HepG2 (cell line): ENCODE measurements around the gene ZNF772. TPM values are rescaled to one million over a fixed set of nuclear protein-coding genes. Genes with fewer than 3 reads are reported as not detected.
A peak's percentile ranks its signal among the peaks of the same experiment; 100 is the strongest.

ENCODE experiments used
- ATAC-seq: fragments of 200-7000 bp; cut with Tn5 transposase; 3 replicates; pipeline ENCODE4 v1.9.1; 2020; ENCODE audit warnings: mild to moderate bottlenecking, moderate library complexity
- BruUV-seq: library from RNA; stranded (reverse); fragments of 400-500 nt; replicated peaks from 2 replicates; lab custom pipeline; 2021; lab: Mats Ljungman, UMichigan
- CTCF ChIA-PET: fragments of 300-600 bp; formaldehyde crosslinking; extraction: SDS; loops from one replicate; lab custom pipeline; 2021; ENCODE audit warnings: low total read pairs, inconsistent platforms, low intra/inter-chr PET ratio; lab: Yijun Ruan, JAX
- POLR2A ChIA-PET: fragments of 350-600 bp; sonication (Branson Sonifier 250); formaldehyde crosslinking; loops from one replicate; lab custom pipeline; 2020; ENCODE audit warnings: antibody characterized with exemption, inconsistent platforms; lab: Yijun Ruan, JAX
- DNase-seq: peaks from one replicate; pipeline ENCODE4 v3.0.0-alpha.2; 2015; ENCODE audit warnings: low spot score
- FAIRE-seq: peaks from 3 replicates; lab custom pipeline; 2011; peaks lifted over from hg19 to GRCh38; lab: Jason Lieb, UNC
- H2AFZ ChIP-seq: one replicate; pipeline ENCODE4 v1.6.1; 2011; ENCODE audit warnings: low read length, inconsistent platforms
- H3K27ac ChIP-seq: fragments of 300-600 bp; 3 replicates; pipeline ENCODE4 v1.8.0; 2011; ENCODE audit warnings: mixed run types, mild to moderate bottlenecking, mixed read lengths, low read length, inconsistent platforms; ENCODE audit not compliant: insufficient read depth; ENCODE audit errors: extremely low read length
- H3K27me3 ChIP-seq, 2 experiments: fragments of 200-600 bp in 1 of 2; 2 replicates in 1 of 2; 3 replicates in 1 of 2; pipeline versions ENCODE4 v1.6.0 to v1.8.0; 2011; ENCODE audit warnings: low read length in 2 of 2, mild to moderate bottlenecking in 2 of 2, moderate library complexity in 2 of 2, inconsistent platforms in 1 of 2; ENCODE audit not compliant: insufficient read depth in 2 of 2, control insufficient read depth in 1 of 2
- H3K36me3 ChIP-seq, 2 experiments: fragments of 200-600 bp in 1 of 2; replicated peaks in 1 of 2; 2 replicates in 1 of 2; 3 replicates in 1 of 2; pipeline versions ENCODE4 v1.5.1 to v1.8.0; 2011; ENCODE audit warnings: low read length in 2 of 2, inconsistent platforms in 1 of 2; ENCODE audit not compliant: insufficient read depth in 2 of 2, control insufficient read depth in 1 of 2
- H3K4me1 ChIP-seq: 2 replicates; pipeline ENCODE4 v1.5.1; 2012; ENCODE audit warnings: low read length, inconsistent platforms; ENCODE audit not compliant: insufficient read depth
- H3K4me2 ChIP-seq: 2 replicates; pipeline ENCODE4 v1.6.0; 2011; ENCODE audit warnings: low read depth, low read length, inconsistent platforms
- H3K4me3 ChIP-seq, 3 experiments: fragments of 200-600 bp in 1 of 3; sonication (generic), shearing (Covaris generic) in 1 of 3; replicated peaks in 1 of 3; 2 replicates each; pipeline ENCODE4 v1.5.1; 2011 to 2016; ENCODE audit warnings: low read length in 3 of 3, inconsistent platforms in 2 of 3, low read depth in 2 of 3, mild to moderate bottlenecking in 2 of 3, control low read depth in 1 of 3, mixed read lengths in 1 of 3; ENCODE audit not compliant: insufficient read depth in 1 of 3
- H3K79me2 ChIP-seq: one replicate; pipeline ENCODE4 v1.6.1; 2011; ENCODE audit warnings: low read length, inconsistent platforms; ENCODE audit not compliant: insufficient read depth
- H3K9ac ChIP-seq: 2 replicates; pipeline ENCODE4 v1.6.0; 2011; ENCODE audit warnings: mild to moderate bottlenecking, low read depth, low read length, inconsistent platforms; ENCODE audit not compliant: insufficient read depth
- H3K9me3 ChIP-seq: 2 replicates; pipeline ENCODE4 v1.5.1; 2012; ENCODE audit warnings: mild to moderate bottlenecking, low read length
- H4K20me1 ChIP-seq: 2 replicates; pipeline ENCODE4 v1.6.0; 2011; ENCODE audit warnings: inconsistent platforms, mild to moderate bottlenecking, low read length, moderate library complexity; ENCODE audit not compliant: insufficient read depth
- CTCF ChIP-seq: sonication (generic); formaldehyde crosslinking; IDR thresholded peaks from 2 replicates; pipeline ENCODE4 v1.5.0; 2020; ENCODE audit warnings: mild to moderate bottlenecking, missing genetic modification reagents, moderate library complexity
- JUNB ChIP-seq: sonication (generic); formaldehyde crosslinking; IDR thresholded peaks from 2 replicates; pipeline ENCODE4 v1.8.0; 2022; ENCODE audit warnings: missing genetic modification reagents, mild to moderate bottlenecking, borderline replicate concordance
- KAT8 ChIP-seq: IDR thresholded peaks from 2 replicates; pipeline ENCODE4 v1.6.1; 2016; ENCODE audit warnings: missing genetic modification reagents, missing compliant biosample characterization
- NONO ChIP-seq, 2 experiments: fragments of 450-650 bp in 1 of 2; sonication (generic) in 1 of 2; formaldehyde crosslinking in 1 of 2; IDR thresholded peaks in 1 of 2; conservative IDR thresholded peaks in 1 of 2; 2 replicates each; pipeline versions ENCODE4 v1.6.1 to v1.8.0; 2017 to 2022; ENCODE audit warnings: mild to moderate bottlenecking in 1 of 2, missing genetic modification reagents in 1 of 2, moderate library complexity in 1 of 2
- RAD21 ChIP-seq: fragments of 450-650 bp; formaldehyde crosslinking; IDR thresholded peaks from 2 replicates; pipeline ENCODE4 v1.5.0; 2020; ENCODE audit warnings: mild to moderate bottlenecking
- SMC3 ChIP-seq: IDR thresholded peaks from 2 replicates; pipeline ENCODE4 v1.6.1; 2011; ENCODE audit warnings: low read length, improper control_type of control experiment
- STAG1 ChIP-seq: sonication (generic); formaldehyde crosslinking; IDR thresholded peaks from 2 replicates; pipeline ENCODE4 v1.4.0; 2020; ENCODE audit warnings: missing genetic modification reagents
- TAF1 ChIP-seq: sonication (generic); formaldehyde crosslinking; IDR thresholded peaks from 2 replicates; pipeline ENCODE4 v1.4.0; 2020; ENCODE audit warnings: missing genetic modification reagents
- THAP11 ChIP-seq: IDR thresholded peaks from 2 replicates; pipeline ENCODE4 v1.6.1; 2016; ENCODE audit warnings: missing biosample characterization, missing genetic modification reagents
- TSC22D2 ChIP-seq: sonication (generic); formaldehyde crosslinking; IDR thresholded peaks from 2 replicates; pipeline ENCODE4 v1.5.1; 2020; ENCODE audit warnings: missing genetic modification reagents, mild to moderate bottlenecking, borderline replicate concordance
- ZNF441 ChIP-seq: sonication (generic); formaldehyde crosslinking; IDR thresholded peaks from 2 replicates; pipeline ENCODE4 v1.7.0; 2021; ENCODE audit warnings: missing genetic modification reagents, borderline replicate concordance
- ZNF512B ChIP-seq: sonication (generic); formaldehyde crosslinking; IDR thresholded peaks from 2 replicates; pipeline ENCODE4 v1.5.1; 2020; ENCODE audit warnings: missing genetic modification reagents, mild to moderate bottlenecking, borderline replicate concordance
- ZNF652 ChIP-seq: IDR thresholded peaks from 2 replicates; pipeline ENCODE4 v1.6.1; 2016; ENCODE audit warnings: low read depth, borderline replicate concordance
- WGBS: methylation state at CpG from one replicate; pipeline ENCODE4 v1.1.6; 2017; ENCODE audit warnings: low lambda C conversion rate; 5-methylcytosine and 5-hydroxymethylcytosine counted together
- in situ Hi-C: cut with HindIII; loops from 2 replicates; pipeline ENCODE4 v1.10.0; 2017; ENCODE audit warnings: low pct_unique_long_range_greater_than_20kb; ENCODE audit not compliant: extremely low pct_ligation_motif_present
- intact Hi-C: fragments of 100-400 bp; cut with micrococcal nuclease; formaldehyde crosslinking; loops from one replicate; pipeline ENCODE4 v1.10.0; 2022; ENCODE audit not compliant: unreplicated experiment
- polyA plus RNA-seq, 8 experiments: library from polyadenylated mRNA; depleted of rRNA in 3 of 8; stranded (reverse) in 7 of 8; unstranded in 1 of 8; fragments of >200 nt; fragmentation: Illumina TruSeq in 4 of 8; extraction: Trizol in 4 of 8; gene quantifications; 2 replicates each; pipeline versions ENCODE4 v1.2.1 to v1.2.3, GENCODE V29; 2011 to 2016; ENCODE audit warnings: low read depth in 4 of 8, missing spikeins in 1 of 8, mixed read lengths in 1 of 8; ENCODE audit not compliant: insufficient read depth in 1 of 8
- total RNA-seq, 5 experiments: library from RNA; depleted of rRNA; stranded (reverse); fragments of >200 nt; fragmentation: Illumina TruSeq; extraction: Trizol; gene quantifications; 2 replicates each; pipeline ENCODE4 v1.2.3, GENCODE V29; 2016; ENCODE audit warnings: low read depth in 1 of 5
- TF ChIP-seq, protein P1 (sequence below): sonication (generic); formaldehyde crosslinking; IDR thresholded peaks from 2 replicates; pipeline ENCODE4 v1.5.0; 2020; ENCODE audit warnings: mild to moderate bottlenecking, missing genetic modification reagents, borderline replicate concordance
- TF ChIP-seq, protein P2 (sequence below): sonication (generic); formaldehyde crosslinking; IDR thresholded peaks from 2 replicates; pipeline ENCODE4 v1.5.0; 2020; ENCODE audit warnings: missing genetic modification reagents

Gene ZNF772
- total and polyA plus RNA-seq, 2 of the 13 experiments (the other 11 are each of a cell fraction or from before 2014, with no cell fraction given): 3.1 to 17.2 TPM

DNA sequence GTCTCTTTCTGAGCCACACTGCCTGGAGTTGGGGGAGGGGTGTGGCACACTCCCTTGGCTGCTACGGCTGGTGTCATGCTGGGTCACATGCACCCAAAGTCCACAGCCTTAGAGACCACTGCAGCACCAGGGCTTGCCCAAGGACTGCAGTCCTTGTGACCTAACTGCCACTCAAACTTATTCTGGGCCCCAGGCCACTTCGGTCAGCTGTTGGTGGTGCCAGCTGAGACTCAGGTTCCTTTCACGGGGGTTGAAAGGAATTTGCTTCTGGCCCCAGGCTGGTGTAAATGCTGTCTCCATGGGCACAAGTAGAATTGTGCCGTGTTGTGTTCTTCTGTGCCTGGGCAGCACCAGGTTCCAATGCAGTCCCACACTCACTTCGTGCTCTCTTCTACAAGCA lies 10.9 kb downstream of the ZNF772 start (continued):
- TF ChIP-seq, protein P1, sequence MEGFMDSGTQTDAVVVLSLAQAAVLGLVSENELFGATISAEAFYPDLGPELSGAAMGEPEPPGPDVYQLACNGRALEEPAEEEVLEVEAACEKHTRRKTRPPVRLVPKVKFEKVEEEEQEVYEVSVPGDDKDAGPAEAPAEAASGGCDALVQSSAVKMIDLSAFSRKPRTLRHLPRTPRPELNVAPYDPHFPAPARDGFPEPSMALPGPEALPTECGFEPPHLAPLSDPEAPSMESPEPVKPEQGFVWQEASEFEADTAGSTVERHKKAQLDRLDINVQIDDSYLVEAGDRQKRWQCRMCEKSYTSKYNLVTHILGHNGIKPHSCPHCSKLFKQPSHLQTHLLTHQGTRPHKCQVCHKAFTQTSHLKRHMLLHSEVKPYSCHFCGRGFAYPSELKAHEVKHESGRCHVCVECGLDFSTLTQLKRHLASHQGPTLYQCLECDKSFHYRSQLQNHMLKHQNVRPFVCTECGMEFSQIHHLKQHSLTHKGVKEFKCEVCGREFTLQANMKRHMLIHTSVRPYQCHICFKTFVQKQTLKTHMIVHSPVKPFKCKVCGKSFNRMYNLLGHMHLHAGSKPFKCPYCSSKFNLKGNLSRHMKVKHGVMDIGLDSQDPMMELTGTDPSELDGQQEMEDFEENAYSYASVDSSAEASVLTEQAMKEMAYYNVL: no peak
- TF ChIP-seq ZNF512B (no peak), ZNF441 (no peak)
- TF ChIP-seq, all 625 proteins: peak for 0

DNA sequence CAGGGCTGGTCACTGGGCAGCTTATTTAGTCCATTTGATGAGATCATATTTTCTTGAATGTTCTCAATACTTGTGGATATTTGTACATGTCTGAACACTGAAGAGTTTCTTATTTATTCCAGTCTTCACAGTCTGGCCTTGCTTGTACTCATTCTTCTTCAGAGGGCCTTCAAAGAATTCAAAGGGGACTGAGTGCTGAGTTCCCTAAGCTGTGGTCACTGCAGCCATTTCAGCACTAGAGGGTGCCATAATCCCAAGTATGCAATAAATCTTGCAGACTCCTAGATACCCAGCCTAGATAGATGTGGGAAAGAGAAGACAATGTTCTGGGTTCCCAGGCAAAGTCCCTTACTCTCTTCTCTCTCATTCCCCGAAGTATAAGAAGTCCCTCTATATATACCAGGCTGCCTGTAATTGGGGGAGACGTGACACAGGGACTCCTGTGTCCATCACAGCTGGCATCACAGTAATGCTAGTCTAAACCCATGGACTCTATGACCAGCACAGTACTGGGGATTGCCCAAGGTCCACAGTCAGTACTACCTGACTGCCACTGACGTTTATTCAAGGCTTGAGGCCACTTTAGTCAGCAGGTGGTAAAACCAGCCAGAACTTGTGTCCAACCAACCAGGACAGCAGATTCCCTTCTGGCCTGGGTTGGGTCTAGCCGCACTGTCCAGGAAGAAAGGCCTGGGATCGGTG lies 11.5 kb downstream of the ZNF772 start:
- Histone ChIP-seq H3K4me2 (no peak overlapping the region), H4K20me1 (no peaks in the 10 kb centered on the region), H3K9me3 (no peaks in the 10 kb centered on the region), H3K4me1 (no peaks in the 10 kb centered on the region), H3K36me3 (peaks cover 0 to 3% of the 10 kb centered on the region in 2 experiments; a peak in 2 of 5 replicates), H3K9ac (no peak overlapping the region), H2AFZ (no peak overlapping the region), H3K4me3 (no peak overlapping the region), H3K79me2 (peaks cover 4% of the 10 kb centered on the region), H3K27ac (no peak overlapping the region), H3K27me3 (no peaks in the 10 kb centered on the region)
- intact Hi-C loops (loop anchor here (5.0 kb wide), 1 partner anchor 436 kb away; no protein-coding TSS in a partner anchor), in situ Hi-C loops (no loop called here)
- BruUV-seq: no TSS peak
- DNase-seq (peak; percentile 57), ATAC-seq (peak; percentile 96), FAIRE-seq (peak; percentile 79)
- CTCF ChIA-PET: interaction anchor here (1.3 kb wide), 1 partner anchor 689 kb away, joined by 6 read pairs; no protein-coding TSS in a partner anchor
- 57% methylated on average over 5 of the region's 5 CpGs for WGBS
- POLR2A ChIA-PET: no interaction called here
- TF ChIP-seq, protein P2, sequence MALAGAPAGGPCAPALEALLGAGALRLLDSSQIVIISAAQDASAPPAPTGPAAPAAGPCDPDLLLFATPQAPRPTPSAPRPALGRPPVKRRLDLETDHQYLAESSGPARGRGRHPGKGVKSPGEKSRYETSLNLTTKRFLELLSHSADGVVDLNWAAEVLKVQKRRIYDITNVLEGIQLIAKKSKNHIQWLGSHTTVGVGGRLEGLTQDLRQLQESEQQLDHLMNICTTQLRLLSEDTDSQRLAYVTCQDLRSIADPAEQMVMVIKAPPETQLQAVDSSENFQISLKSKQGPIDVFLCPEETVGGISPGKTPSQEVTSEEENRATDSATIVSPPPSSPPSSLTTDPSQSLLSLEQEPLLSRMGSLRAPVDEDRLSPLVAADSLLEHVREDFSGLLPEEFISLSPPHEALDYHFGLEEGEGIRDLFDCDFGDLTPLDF (CRISPR knock-in tag): no peak
- no peak for TF ChIP-seq ZNF652 (CRISPR knock-in tag)
- TF ChIP-seq KAT8 (CRISPR knock-in tag): 0 out of 2 replicates have a peak, but pooled peaks have one; percentile 12
- peak; percentile 83 for TF ChIP-seq CTCF (CRISPR knock-in tag)
- TF ChIP-seq SMC3: peak; percentile 72
- TF ChIP-seq JUNB (CRISPR knock-in tag): no peak
- peak; percentile 74 for TF ChIP-seq RAD21
- peak; percentile 79; the same call in 1 of the 2 replicates for TF ChIP-seq THAP11 (CRISPR knock-in tag)
- no peak for TF ChIP-seq TAF1
- TF ChIP-seq TSC22D2 (CRISPR knock-in tag): no peak
- no peak for TF ChIP-seq NONO (IDR thresholded peaks at IDR 0.05)
- TF ChIP-seq NONO (CRISPR knock-in tag; conservative IDR thresholded peaks at IDR 0.05): peak; percentile 21; the same call in 1 of the 2 replicates
- TF ChIP-seq STAG1 (CRISPR knock-in tag): peak; percentile 91
